Endothelial cell (in vitro differentiated cells): ENCODE measurements around the gene ADRM1. TPM values are rescaled to one million over a fixed set of nuclear protein-coding genes. Genes with fewer than 3 reads are reported as not detected.

Experiments used
- DNase-seq: peaks from one replicate; pipeline ENCODE4 v3.0.0; 2021; ENCODE audit warnings: low spot score
- H3K27ac Mint-ChIP-seq: one replicate; pipeline ENCODE4 v1.8.0; 2021; ENCODE audit warnings: mixed read lengths, inconsistent platforms; ENCODE audit not compliant: unreplicated experiment
- H3K27me3 Mint-ChIP-seq: one replicate; pipeline ENCODE4 v1.8.0; 2021; ENCODE audit warnings: mild to moderate bottlenecking, moderate library complexity, mixed read lengths, inconsistent platforms; ENCODE audit not compliant: unreplicated experiment
- H3K36me3 Mint-ChIP-seq: one replicate; pipeline ENCODE4 v1.8.0; 2021; ENCODE audit warnings: mild to moderate bottlenecking, low read depth, mixed read lengths, inconsistent platforms; ENCODE audit not compliant: unreplicated experiment
- H3K4me1 Mint-ChIP-seq: one replicate; pipeline ENCODE4 v1.8.0; 2021; ENCODE audit warnings: mild to moderate bottlenecking, mixed read lengths, inconsistent platforms; ENCODE audit not compliant: unreplicated experiment
- H3K4me3 Mint-ChIP-seq: one replicate; pipeline ENCODE4 v1.8.0; 2021; ENCODE audit warnings: mild to moderate bottlenecking, mixed read lengths, inconsistent platforms; ENCODE audit not compliant: unreplicated experiment
- H3K9me3 Mint-ChIP-seq: one replicate; pipeline ENCODE4 v1.8.0; 2021; ENCODE audit warnings: mixed read lengths, inconsistent platforms; ENCODE audit not compliant: unreplicated experiment
- CTCF ChIP-seq: fragments of 200-600 bp; sonication (generic); IDR thresholded peaks from one replicate; pipeline ENCODE4 v1.5.0; 2021; ENCODE audit warnings: antibody characterized with exemption; ENCODE audit not compliant: unreplicated experiment
- total RNA-seq: library from RNA; stranded (reverse); fragmentation: NEBNext Ultra II Directional; extraction: Animal tissue kit (Norgen Biotek cat#: 25700); gene quantifications from one replicate; pipeline ENCODE4 v1.2.1, GENCODE V29; 2021; ENCODE audit not compliant: unreplicated experiment

Gene ADRM1
- total RNA-seq, 1 donor from 2014 or later, result 132 TPM

- Mint-ChIP-seq H3K36me3 (peaks cover 2% of the 10 kb centered on the region), H3K27ac (no peak overlapping the region), H3K9me3 (no peaks in the 10 kb centered on the region), H3K4me1 (no peaks in the 10 kb centered on the region), H3K27me3 (peaks cover 4% of the 10 kb centered on the region), H3K4me3 (no peak overlapping the region)
- no peak for TF ChIP-seq CTCF
- DNase-seq, result no peak
These were observed 51.4 kb downstream of the ADRM1 start for GRCh38 chr20:62354031-62354808.

GRCh38 chr20:62354811-62355341 lies 52.1 kb downstream of the ADRM1 start:
- Mint-ChIP-seq H3K4me1 (no peaks in the 10 kb centered on the region), H3K27ac (no peak overlapping the region), H3K36me3 (no peaks in the 10 kb centered on the region), H3K9me3 (no peaks in the 10 kb centered on the region), H3K27me3 (peaks cover 2% of the 10 kb centered on the region), H3K4me3 (no peak overlapping the region)
- DNase-seq, result no peak
- TF ChIP-seq CTCF, result no peak

DNA sequence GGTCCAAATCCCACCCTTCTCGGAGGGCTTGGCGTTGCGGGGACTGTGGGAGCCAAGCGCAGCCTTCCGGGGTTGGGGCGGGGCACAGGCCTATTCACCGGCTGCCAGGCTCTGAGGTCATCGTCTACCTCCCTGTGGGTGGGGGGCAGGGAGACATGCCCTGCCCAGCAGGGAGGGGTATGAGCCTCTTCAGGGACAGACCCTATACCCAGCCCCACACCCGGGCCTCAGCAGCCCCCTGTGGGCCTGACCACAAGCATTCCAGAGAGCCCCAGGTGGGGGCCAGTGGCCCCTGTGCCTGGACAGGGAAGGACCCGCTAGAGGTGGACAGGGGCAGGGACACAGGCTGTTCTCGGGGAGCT lies 52.7 kb downstream of the ADRM1 start:
- no peak overlapping the region for H3K27ac Mint-ChIP-seq
- H3K4me1 Mint-ChIP-seq, result no peaks in the 10 kb centered on the region

GRCh38 chr20:62355878-62356588 lies 53.2 kb downstream of the ADRM1 start:
- DNase-seq, result no peak
- Mint-ChIP-seq H3K4me3 (no peak overlapping the region), H3K36me3 (no peaks in the 10 kb centered on the region), H3K27me3 (peaks cover 2% of the 10 kb centered on the region), H3K27ac (no peak overlapping the region), H3K4me1 (no peaks in the 10 kb centered on the region), H3K9me3 (no peaks in the 10 kb centered on the region)
- no peak for TF ChIP-seq CTCF

More for the DNA sequence above, 52.7 kb downstream of the ADRM1 start:
- Mint-ChIP-seq H3K36me3 (no peaks in the 10 kb centered on the region), H3K4me3 (no peak overlapping the region), H3K27me3 (peaks cover 2% of the 10 kb centered on the region), H3K9me3 (no peaks in the 10 kb centered on the region)
- no peak for TF ChIP-seq CTCF
- DNase-seq, result no peak
